ENCODE measurements around the gene CIT.

CIT gene

GRCh38 chr12:119692997-119693396 is 184.1 kb downstream of the CIT start:
- no peak overlapping the region for H3K27ac ChIP-seq
- TF ChIP-seq, protein P1, sequence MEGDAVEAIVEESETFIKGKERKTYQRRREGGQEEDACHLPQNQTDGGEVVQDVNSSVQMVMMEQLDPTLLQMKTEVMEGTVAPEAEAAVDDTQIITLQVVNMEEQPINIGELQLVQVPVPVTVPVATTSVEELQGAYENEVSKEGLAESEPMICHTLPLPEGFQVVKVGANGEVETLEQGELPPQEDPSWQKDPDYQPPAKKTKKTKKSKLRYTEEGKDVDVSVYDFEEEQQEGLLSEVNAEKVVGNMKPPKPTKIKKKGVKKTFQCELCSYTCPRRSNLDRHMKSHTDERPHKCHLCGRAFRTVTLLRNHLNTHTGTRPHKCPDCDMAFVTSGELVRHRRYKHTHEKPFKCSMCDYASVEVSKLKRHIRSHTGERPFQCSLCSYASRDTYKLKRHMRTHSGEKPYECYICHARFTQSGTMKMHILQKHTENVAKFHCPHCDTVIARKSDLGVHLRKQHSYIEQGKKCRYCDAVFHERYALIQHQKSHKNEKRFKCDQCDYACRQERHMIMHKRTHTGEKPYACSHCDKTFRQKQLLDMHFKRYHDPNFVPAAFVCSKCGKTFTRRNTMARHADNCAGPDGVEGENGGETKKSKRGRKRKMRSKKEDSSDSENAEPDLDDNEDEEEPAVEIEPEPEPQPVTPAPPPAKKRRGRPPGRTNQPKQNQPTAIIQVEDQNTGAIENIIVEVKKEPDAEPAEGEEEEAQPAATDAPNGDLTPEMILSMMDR (IDR thresholded peaks at IDR 0.05), result no peak
- TF ChIP-seq ZFX (IDR thresholded peaks at IDR 0.05; ENCODE audit: borderline replicate concordance), result no peak

GRCh38 chr12:119692410-119692809 is 184.7 kb downstream of the CIT start:
- no peak overlapping the region for H3K27ac ChIP-seq

DNA sequence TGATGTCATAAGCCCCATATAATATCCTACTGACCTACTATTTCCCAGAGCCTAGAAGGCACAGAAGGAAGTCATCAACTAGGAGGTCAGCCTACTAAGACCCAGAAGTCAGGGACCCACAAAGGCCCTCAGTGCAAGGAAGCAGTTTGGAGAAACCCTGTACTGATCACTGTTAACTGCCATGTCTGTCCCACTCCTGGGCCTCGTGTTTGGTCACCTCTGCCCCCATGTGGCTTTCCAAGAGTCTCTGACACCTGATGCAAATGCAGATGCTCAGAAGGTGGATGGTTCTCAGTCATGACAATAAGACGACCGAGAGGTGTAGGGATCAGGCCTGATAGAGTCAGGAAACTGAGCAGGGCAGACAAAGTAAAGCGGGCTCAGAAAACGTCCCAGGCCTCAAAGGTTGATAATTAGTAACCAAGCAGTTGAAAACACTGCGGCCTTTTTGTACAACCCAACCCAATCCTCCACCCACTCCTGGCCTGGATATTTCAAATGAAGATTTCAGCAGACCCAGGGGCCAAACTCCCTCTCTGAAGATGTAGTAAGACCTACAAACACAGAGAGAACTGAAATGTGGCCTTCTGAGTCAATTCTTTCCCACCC is 185.8 kb downstream of the CIT start:
- TF ChIP-seq ZFX (IDR thresholded peaks at IDR 0.05; ENCODE audit: borderline replicate concordance), result no peak
- TF ChIP-seq, protein P1 (IDR thresholded peaks at IDR 0.05), result no peak
- no peak overlapping the region for H3K27ac ChIP-seq

More at GRCh38 chr12:119692410-119692809, 184.7 kb downstream of the CIT start:
- no peak for TF ChIP-seq ZFX (IDR thresholded peaks at IDR 0.05; ENCODE audit: borderline replicate concordance)
- TF ChIP-seq, protein P1 (IDR thresholded peaks at IDR 0.05), result no peak

DNA sequence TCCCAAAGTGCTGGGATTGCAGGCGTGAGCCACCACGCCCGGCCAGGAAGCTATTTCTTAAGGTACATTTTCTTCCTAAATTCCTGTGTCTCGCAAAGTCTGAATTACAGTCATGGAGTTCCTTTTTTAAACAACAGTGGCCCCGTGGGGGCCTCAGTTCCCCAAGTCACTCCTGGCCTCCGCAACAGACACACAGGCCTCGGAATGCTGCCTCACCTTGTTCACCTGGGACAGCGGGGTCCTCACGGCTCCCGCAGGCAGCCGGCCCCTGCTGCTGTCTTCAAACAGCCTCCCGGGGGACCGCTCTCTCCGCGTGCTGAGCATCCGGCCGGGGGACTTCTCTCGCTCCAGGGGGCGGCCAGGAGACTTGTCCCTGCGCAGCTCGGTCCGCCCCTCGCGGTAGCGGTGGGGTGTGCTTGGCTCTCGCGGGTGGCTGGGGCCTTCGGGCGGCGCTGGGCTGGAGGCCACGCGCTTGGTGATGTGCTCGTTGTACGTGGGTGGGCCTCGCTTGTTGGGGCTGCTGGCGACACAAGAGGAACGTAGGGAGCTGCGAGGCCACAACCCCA is 187.1 kb downstream of the CIT start:
- TF ChIP-seq, protein P1 (IDR thresholded peaks at IDR 0.05), result no peak
- TF ChIP-seq ZFX (IDR thresholded peaks at IDR 0.05; ENCODE audit: borderline replicate concordance), result no peak
- H3K27ac ChIP-seq, result no peak overlapping the region

GRCh38 chr12:119687879-119688278 is 189.2 kb downstream of the CIT start:
- TF ChIP-seq ZFX (IDR thresholded peaks at IDR 0.05; ENCODE audit: borderline replicate concordance), result no peak
- TF ChIP-seq, protein P1 (IDR thresholded peaks at IDR 0.05), result no peak
- no peak overlapping the region for H3K27ac ChIP-seq

DNA sequence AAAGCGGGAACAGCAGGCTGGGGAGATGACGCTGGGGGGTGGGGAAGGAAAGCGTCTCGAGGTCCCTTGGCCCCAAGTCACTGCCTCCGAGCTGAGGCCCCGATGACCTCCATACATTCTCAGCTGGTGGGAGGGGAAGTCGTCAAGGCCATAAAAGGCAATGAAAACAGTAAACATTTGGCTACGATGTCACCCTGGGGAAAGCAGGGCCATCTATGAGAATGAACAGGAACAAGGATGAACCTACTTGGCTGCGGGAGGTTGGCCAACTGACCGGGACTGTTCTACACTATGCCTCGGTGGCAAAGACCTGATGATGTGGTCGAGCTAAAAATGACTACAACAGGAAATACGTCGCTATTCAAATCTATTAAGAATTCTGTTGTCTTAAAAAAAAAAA is 189.7 kb downstream of the CIT start:
- TF ChIP-seq, protein P1 (IDR thresholded peaks at IDR 0.05), result no peak
- TF ChIP-seq ZFX (IDR thresholded peaks at IDR 0.05; ENCODE audit: borderline replicate concordance), result no peak
- no peak overlapping the region for H3K27ac ChIP-seq

DNA sequence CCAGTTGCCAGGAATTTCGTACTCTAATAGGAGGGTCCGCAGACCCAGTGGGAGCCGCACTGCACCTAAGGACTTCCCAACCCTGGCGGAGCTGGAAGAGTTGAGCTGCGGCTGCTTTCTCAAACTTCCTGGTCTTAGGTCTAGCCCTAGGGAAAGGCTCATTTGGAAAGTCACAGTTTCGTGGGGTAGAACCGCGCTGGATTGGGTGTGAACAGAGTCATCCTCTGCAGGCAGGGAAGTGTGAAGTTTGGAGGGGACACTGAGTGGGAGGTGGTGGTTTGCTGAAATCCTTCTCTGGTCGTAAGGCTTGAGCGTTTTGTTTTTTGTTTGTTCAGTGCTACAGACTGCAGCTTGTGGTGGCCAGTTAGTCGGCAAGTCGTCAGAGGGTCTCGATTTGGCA is 190.3 kb downstream of the CIT start:
- H3K27ac ChIP-seq, result no peak overlapping the region
- TF ChIP-seq ZFX (IDR thresholded peaks at IDR 0.05; ENCODE audit: borderline replicate concordance), result no peak
- TF ChIP-seq, protein P1 (IDR thresholded peaks at IDR 0.05), result no peak

Measured in 22Rv1 (cell line).